ENCODE results near the gene GIMAP1.

The GIMAP1 gene

DNA sequence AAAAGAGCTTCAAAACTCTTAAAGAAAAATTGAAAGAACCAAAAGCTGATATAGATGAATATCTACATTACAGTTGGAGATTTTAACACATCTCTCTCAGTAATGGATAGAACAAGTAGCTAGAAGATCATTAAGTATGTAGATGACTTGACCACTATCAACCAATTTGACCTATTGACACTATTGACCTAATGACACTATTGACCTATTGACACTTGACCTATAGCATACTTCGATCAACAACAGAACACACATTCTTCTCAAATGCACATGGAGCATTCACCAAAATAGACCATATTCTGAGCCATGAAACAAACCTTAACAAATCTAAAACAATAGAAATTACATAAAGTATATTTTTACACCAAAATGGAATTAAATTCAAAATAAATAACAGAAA, 43.1 kb downstream of the GIMAP1 start:
- H3K79me2 ChIP-seq (ENCODE audit: low read length) = no peaks in the 10 kb centered on the region
- H3K4me3 ChIP-seq (ENCODE audit: low read length) = no peak overlapping the region
- no peak overlapping the region for H2AFZ ChIP-seq (ENCODE audit: low read depth, low read length)
- H3K36me3 ChIP-seq (replicated peaks; ENCODE audit: low read depth, low read length) = no peaks in the 10 kb centered on the region
- H3K27me3 ChIP-seq (ENCODE audit: low read depth, low read length) = 0 out of 2 replicates have a peak, but pooled peaks cover 3% of the 10 kb centered on the region
- TF ChIP-seq, protein P1, sequence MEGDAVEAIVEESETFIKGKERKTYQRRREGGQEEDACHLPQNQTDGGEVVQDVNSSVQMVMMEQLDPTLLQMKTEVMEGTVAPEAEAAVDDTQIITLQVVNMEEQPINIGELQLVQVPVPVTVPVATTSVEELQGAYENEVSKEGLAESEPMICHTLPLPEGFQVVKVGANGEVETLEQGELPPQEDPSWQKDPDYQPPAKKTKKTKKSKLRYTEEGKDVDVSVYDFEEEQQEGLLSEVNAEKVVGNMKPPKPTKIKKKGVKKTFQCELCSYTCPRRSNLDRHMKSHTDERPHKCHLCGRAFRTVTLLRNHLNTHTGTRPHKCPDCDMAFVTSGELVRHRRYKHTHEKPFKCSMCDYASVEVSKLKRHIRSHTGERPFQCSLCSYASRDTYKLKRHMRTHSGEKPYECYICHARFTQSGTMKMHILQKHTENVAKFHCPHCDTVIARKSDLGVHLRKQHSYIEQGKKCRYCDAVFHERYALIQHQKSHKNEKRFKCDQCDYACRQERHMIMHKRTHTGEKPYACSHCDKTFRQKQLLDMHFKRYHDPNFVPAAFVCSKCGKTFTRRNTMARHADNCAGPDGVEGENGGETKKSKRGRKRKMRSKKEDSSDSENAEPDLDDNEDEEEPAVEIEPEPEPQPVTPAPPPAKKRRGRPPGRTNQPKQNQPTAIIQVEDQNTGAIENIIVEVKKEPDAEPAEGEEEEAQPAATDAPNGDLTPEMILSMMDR (IDR thresholded peaks at IDR 0.05; ENCODE audit: low read depth, low read length) = no peak
- no peak for TF ChIP-seq EZH2phosphoT487 (IDR thresholded peaks at IDR 0.05; ENCODE audit: low read depth)
- H3K9ac ChIP-seq (ENCODE audit: low read length) = no peak overlapping the region
- H3K9me3 ChIP-seq (ENCODE audit: insufficient read depth, low read length) = no peaks in the 10 kb centered on the region
- no peaks in the 10 kb centered on the region for H4K20me1 ChIP-seq (ENCODE audit: insufficient read depth, low read length)
- no peak overlapping the region for H3K27ac ChIP-seq (ENCODE audit: low read length)
- H3K4me2 ChIP-seq (ENCODE audit: low read length) = no peak overlapping the region
- H3K4me1 ChIP-seq (ENCODE audit: low read length) = peaks cover under 1% of the 10 kb centered on the region; the same call in 1 of the 2 replicates

DNA sequence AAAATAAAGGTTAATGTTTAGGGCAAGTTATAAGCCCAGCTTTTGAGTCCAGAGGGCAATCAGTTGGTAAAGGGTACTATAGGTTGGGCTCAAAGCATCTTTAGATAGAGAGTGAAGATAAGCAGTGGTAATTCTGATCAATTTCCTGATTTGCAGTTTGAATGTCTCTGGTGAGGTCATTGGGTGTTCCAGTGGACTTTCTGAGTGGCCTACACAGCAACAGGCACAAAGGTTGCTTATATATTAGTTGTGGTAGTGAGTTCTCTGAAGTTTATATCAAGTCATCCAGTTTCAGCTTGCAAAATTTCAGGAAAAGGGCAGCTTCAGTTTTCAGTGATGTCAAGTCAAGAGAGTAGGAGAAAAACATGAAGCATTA, 49.9 kb downstream of the GIMAP1 start:
- Histone ChIP-seq H3K4me3 (ENCODE audit: low read length) (no peak overlapping the region), H3K9me3 (ENCODE audit: insufficient read depth, low read length) (no peaks in the 10 kb centered on the region), H3K4me2 (ENCODE audit: low read length) (no peak overlapping the region), H2AFZ (ENCODE audit: low read depth, low read length) (no peak overlapping the region), H3K27me3 (ENCODE audit: low read depth, low read length) (0 out of 2 replicates have a peak, but pooled peaks cover 3% of the 10 kb centered on the region), H3K9ac (ENCODE audit: low read length) (no peak overlapping the region), H3K79me2 (ENCODE audit: low read length) (no peaks in the 10 kb centered on the region), H3K36me3 (replicated peaks; ENCODE audit: low read depth, low read length) (no peaks in the 10 kb centered on the region), H4K20me1 (ENCODE audit: insufficient read depth, low read length) (no peaks in the 10 kb centered on the region), H3K27ac (ENCODE audit: low read length) (no peak overlapping the region), H3K4me1 (ENCODE audit: low read length) (no peaks in the 10 kb centered on the region)
- TF ChIP-seq, protein P1 (IDR thresholded peaks at IDR 0.05; ENCODE audit: low read depth, low read length) = no peak

DNA sequence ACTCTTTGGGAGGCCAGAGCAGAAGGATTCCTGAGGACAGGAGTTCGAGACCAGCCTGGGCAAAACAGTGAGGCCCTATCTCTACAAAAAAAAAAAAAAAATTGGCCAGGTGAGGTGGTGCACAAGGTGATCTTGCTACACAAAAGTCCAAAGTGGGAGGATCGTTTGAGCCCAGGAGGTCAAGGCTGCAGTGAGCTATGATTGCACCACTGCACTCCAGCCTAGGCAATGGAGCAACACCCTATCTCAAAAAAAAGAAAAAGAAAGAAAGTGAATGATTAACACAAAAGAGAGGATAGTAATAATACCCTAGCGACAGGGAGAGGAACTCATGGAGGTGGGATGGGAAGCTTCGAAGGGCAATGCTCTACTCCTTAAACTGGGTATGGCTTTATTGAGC, 53.4 kb downstream of the GIMAP1 start:
- Histone ChIP-seq H3K36me3 (replicated peaks; ENCODE audit: low read depth, low read length) (no peaks in the 10 kb centered on the region), H3K27ac (ENCODE audit: low read length) (no peak overlapping the region), H3K4me1 (ENCODE audit: low read length) (no peaks in the 10 kb centered on the region), H3K79me2 (ENCODE audit: low read length) (no peaks in the 10 kb centered on the region), H2AFZ (ENCODE audit: low read depth, low read length) (no peak overlapping the region), H3K27me3 (ENCODE audit: low read depth, low read length) (no peaks in the 10 kb centered on the region), H3K9me3 (ENCODE audit: insufficient read depth, low read length) (no peaks in the 10 kb centered on the region), H3K4me3 (ENCODE audit: low read length) (no peak overlapping the region), H3K9ac (ENCODE audit: low read length) (no peak overlapping the region), H3K4me2 (ENCODE audit: low read length) (no peak overlapping the region), H4K20me1 (ENCODE audit: insufficient read depth, low read length) (no peaks in the 10 kb centered on the region)
- TF ChIP-seq, protein P1 (IDR thresholded peaks at IDR 0.05; ENCODE audit: low read depth, low read length) = no peak
- no peak for TF ChIP-seq EZH2phosphoT487 (IDR thresholded peaks at IDR 0.05; ENCODE audit: low read depth)
